Activated T-helper 2 cell treated with anti-CD3 and anti-CD28 coated beads, Interferon-gamma antibody, Interleukin-2, Interleukin-4, amounts not matched to agents 10 μg/mL and 5 μg/mL and 100 μg/mL, durations not matched to agents 14 hours and 24 hours and 36 hours (primary cell): ENCODE data around the gene TSPAN31. TPM values are rescaled to one million over a fixed set of nuclear protein-coding genes. Genes with fewer than 3 reads are reported as not detected.
"Not testable (repeated sequence)": the region's sequence is repeated elsewhere in the genome, so short reads cannot be mapped to it uniquely, and the experiment has no call there.

Source experiments
- DNase-seq: peaks from one replicate; pipeline ENCODE4 v3.0.0; 2021; ENCODE audit warnings: low spot score
- H3K27ac Mint-ChIP-seq: one replicate; pipeline ENCODE4 v1.8.0; 2021; ENCODE audit warnings: mixed read lengths
- H3K27me3 Mint-ChIP-seq: one replicate; pipeline ENCODE4 v1.8.0; 2021; ENCODE audit warnings: low read depth, mixed read lengths
- H3K36me3 Mint-ChIP-seq: one replicate; pipeline ENCODE4 v1.8.0; 2021; ENCODE audit warnings: low read depth, mixed read lengths
- H3K4me1 Mint-ChIP-seq: one replicate; pipeline ENCODE4 v1.8.0; 2021; ENCODE audit warnings: low read depth, mixed read lengths
- H3K4me3 Mint-ChIP-seq: one replicate; pipeline ENCODE4 v1.8.0; 2021; ENCODE audit warnings: low read depth, mild to moderate bottlenecking, moderate library complexity, mixed read lengths
- H3K9me3 Mint-ChIP-seq: one replicate; pipeline ENCODE4 v1.8.0; 2021; ENCODE audit warnings: mixed read lengths
- intact Hi-C: fragments of 100-400 bp; cut with micrococcal nuclease; formaldehyde crosslinking; loops from one replicate; pipeline ENCODE4 v1.15.1; 2023
- total RNA-seq: library from RNA; stranded (reverse); gene quantifications from 2 replicates; pipeline ENCODE4 v1.2.3, GENCODE V29; 2022

The TSPAN31 gene
- total RNA-seq, 1 donor from 2014 or later, result 27.0 TPM

DNA sequence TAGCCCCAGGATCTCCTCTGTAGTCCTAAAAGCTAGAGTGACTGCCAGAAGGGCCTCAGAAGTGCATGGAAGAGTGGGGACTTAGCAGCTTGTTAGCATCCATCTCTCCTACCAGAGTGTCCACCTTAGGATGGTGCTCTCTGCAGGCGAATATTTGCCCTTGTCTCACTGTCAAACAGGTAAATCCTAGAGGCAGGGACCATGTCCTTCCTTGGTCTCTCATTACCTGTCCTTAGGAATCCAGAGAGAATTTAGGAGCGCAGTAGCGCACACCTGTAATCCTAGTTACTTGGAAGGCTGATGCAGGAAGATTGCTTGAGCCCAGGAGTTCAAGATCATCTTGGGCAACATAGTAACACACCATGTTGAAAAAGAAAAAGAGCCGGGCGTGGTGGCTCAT, 27.7 kb upstream of the TSPAN31 start:
- Mint-ChIP-seq H3K9me3 (no peaks in the 10 kb centered on the region), H3K27ac (no peak overlapping the region), H3K4me1 (no peaks in the 10 kb centered on the region), H3K36me3 (peaks cover 61% of the 10 kb centered on the region), H3K27me3 (no peaks in the 10 kb centered on the region), H3K4me3 (no peak overlapping the region)
- no peak for DNase-seq
- intact Hi-C loops, result no loop called here

DNA sequence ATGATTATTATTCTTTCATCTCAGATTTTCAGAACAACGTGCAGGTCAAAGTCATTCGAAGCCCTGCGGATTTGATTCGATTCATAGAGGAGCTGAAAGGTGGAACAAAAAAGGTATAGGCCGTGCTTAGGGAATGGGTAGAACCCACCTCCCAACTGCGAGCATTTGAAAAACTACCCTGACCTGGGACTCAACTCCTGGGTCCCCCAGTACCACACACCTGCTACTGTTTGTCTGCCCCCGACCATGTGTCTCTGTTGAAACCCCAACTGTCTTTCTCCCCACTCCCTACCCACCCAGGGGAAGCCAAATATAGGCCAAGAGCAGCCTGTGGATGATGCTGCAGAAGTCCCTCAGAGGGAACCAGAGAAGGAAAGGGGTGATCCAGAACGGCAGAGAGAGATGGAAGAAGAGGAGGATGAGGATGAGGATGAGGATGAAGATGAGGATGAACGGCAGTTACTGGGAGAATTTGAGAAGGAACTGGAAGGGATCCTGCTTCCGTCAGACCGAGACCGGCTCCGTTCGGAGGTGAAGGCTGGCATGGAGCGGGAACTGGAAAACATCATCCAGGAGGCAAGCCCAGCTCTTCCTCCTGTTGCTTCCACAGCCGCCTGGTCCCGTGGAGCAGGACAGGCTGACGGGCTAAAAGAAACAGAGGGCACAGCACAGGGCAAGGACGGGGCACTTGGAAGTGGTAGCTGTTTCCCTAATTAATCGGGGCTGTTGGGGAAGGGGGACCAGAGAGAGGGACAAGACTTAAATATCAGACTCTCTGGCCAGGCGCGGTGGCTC, 26.8 kb upstream of the TSPAN31 start:
- peaks cover 54% of the 10 kb centered on the region for H3K36me3 Mint-ChIP-seq
- H3K4me3 Mint-ChIP-seq, result no peak overlapping the region
- no peak for DNase-seq
- no peaks in the 10 kb centered on the region for H3K27me3 Mint-ChIP-seq
- H3K27ac Mint-ChIP-seq, result no peak overlapping the region
- intact Hi-C loops, result no loop called here
- H3K4me1 Mint-ChIP-seq, result no peaks in the 10 kb centered on the region
- H3K9me3 Mint-ChIP-seq, result no peaks in the 10 kb centered on the region

GRCh38 chr12:57718641-57719528, 26.0 kb upstream of the TSPAN31 start:
- Mint-ChIP-seq H3K27me3 (no peaks in the 10 kb centered on the region), H3K4me3 (no peak overlapping the region), H3K4me1 (no peaks in the 10 kb centered on the region), H3K9me3 (no peaks in the 10 kb centered on the region), H3K36me3 (peaks cover 50% of the 10 kb centered on the region), H3K27ac (no peak overlapping the region)
- intact Hi-C loops, result no loop called here
- no peak for DNase-seq

GRCh38 chr12:57719777-57720605, 24.8 kb upstream of the TSPAN31 start:
- Mint-ChIP-seq H3K4me3 (no peak overlapping the region), H3K36me3 (peaks cover 53% of the 10 kb centered on the region), H3K4me1 (no peaks in the 10 kb centered on the region), H3K9me3 (no peaks in the 10 kb centered on the region), H3K27ac (no peak overlapping the region), H3K27me3 (no peaks in the 10 kb centered on the region)
- intact Hi-C loops, result no loop called here
- no peak for DNase-seq

- Mint-ChIP-seq H3K36me3 (peaks cover 52% of the 10 kb centered on the region), H3K27ac (no peak overlapping the region), H3K9me3 (no peaks in the 10 kb centered on the region), H3K4me1 (no peaks in the 10 kb centered on the region), H3K4me3 (no peak overlapping the region), H3K27me3 (no peaks in the 10 kb centered on the region)
- intact Hi-C loops, result no loop called here
- DNase-seq, result no peak
Observed at GRCh38 chr12:57720606-57721595, 23.9 kb upstream of the TSPAN31 start.

DNA sequence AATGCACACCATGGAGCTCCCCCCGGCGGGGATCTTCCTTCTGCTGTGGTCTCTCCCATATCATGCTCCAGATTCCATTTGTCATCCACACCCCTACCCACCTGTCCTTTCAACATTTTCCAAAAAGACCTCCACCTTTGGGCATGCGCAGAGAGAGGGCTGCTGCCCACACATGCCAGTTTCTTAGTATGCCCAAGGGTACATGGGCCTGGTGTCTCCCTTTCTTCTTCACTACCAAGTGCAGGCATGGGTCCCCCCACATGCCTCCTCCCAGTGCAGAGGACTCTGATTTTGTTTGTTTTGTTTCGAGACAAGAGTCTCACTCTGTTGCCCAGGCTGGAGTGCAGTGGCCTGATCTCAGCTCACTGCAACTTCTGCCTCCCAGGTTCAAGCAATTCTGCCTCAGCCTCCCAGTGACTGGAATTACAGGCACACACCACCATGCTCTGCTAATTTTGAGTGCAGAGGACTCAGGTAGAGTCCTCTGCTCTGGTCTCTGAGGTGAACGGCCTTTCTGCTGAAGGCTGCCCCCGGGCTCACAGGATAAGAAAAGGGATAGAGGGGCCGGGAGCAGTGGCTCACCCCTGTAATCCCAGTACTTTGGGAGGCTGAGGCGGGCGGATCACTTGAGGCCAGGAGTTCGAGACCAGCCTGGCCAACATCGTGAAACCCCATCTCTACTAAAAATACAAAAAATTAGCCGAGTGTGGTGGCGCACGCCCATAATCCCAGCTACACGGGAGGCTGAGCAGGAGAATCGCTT, 22.8 kb upstream of the TSPAN31 start:
- H3K36me3 Mint-ChIP-seq, result peaks cover 45% of the 10 kb centered on the region
- DNase-seq, H3K4me1 Mint-ChIP-seq, intact Hi-C loops, H3K4me3 Mint-ChIP-seq, H3K9me3 Mint-ChIP-seq, H3K27ac Mint-ChIP-seq, H3K27me3 Mint-ChIP-seq: not testable (repeated sequence)

DNA sequence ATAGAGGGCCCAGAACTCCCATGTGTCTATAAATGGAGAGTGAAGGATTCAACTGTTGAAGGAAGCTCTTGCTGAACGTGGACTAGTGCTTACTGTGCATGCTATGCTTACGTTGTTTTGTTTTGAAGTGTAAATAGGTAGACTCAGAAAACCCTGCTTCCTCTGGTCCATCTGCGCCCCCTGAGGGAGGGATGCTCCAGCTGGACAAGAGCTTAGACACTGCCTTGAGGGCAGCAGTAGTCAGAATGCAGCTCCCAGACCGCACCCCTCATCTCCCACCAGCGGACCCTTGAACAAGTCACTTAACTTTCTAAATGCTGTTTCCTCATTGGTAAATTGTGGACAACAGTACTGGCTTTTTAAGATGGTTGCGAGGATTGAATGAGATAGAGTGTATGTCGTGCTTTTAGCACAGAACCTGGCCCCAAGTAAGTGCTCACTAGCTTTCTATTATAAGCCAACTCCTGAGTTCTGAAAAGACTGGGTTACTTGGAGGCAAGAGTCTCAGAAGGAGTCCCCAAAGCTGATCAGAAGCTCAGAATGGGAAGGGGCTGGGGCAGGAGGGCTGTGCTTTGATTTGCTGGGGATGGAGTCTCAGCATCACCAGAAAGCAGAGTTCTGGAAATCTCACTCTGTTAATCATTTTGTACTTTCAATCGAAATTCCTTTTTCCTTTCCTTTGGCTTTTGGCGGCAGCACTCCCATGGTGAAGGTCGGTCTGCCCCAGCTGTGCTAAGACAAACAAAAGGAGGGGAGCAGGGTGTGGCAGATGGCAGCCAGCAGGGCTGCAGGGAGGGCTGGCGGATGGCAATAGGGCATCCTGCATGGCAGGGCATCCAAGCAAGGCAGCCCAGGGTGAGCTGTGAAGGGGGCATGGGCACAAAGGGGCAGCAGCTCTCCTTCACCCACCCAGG, 21.9 kb upstream of the TSPAN31 start:
- no peak for DNase-seq
- Mint-ChIP-seq H3K27me3 (no peaks in the 10 kb centered on the region), H3K9me3 (no peaks in the 10 kb centered on the region), H3K4me3 (no peak overlapping the region), H3K27ac (no peak overlapping the region), H3K36me3 (peaks cover 44% of the 10 kb centered on the region), H3K4me1 (no peaks in the 10 kb centered on the region)
- intact Hi-C loops, result no loop called here

DNA sequence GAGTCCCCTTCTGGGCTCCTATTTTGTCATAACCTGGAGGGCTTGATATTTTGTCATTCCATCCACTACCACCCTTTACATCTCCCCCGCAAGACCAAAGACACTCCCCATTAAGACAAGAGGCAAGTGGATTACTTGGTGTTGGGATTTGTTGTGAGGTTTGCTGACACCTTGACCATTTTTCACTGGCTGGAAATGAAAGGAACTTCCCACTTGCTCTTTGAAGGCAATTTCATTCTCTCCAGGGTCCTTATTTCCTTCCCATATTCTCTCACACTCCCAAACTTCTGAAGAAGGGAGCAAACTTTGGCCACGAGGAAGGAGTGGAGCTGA, 21.2 kb upstream of the TSPAN31 start:
- H3K4me3 Mint-ChIP-seq, result no peak overlapping the region
- no peak for DNase-seq
- no peaks in the 10 kb centered on the region for H3K27me3 Mint-ChIP-seq
- intact Hi-C loops, result no loop called here
- H3K27ac Mint-ChIP-seq, result no peak overlapping the region
- H3K9me3 Mint-ChIP-seq, result no peaks in the 10 kb centered on the region
- peaks cover 45% of the 10 kb centered on the region for H3K36me3 Mint-ChIP-seq
- no peaks in the 10 kb centered on the region for H3K4me1 Mint-ChIP-seq

DNA sequence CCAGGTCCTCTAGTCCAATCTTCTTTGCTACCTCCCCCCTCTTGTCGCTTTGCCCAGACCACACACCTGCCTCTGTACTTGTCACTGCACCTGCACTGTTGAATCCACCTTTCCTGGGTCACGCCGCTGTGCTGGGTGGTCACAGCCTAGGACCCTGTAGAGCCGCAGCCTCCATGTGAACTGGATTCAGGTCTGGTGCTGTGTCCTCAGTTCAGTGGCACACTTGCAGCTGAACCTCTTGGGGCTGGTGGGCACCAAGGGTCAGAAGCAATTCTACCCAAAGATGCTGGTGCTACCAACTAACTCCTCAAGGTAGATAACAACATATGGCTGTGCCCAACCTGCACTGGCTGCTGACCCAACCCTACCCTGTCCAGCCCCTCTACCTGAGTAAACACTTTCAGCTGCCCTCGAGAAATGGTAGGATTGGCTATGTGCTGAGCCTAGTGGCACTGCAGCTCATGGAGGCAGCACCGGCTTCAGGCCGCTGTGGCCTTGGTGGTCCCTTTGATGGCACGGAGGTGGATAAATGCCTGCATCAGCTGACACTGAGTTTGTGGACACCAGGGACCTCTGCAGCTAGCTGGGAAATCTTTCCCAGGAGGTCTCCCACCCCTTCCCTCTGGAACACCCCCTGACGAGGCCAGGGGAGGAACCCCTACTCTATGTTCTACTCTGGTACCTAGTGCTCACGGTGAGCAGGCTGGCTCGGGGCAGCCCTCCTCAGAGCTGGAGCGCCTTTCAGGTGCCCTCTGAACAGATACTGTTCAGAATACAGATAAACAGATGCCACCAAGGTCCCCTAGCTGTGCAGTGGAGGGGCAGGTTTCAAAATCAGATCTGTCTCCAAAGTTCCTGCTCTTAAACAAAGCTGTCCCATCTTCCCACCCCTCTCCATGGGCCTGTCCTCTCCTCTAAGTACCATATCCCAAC, 20.6 kb upstream of the TSPAN31 start:
- no peak overlapping the region for H3K27ac Mint-ChIP-seq
- no peaks in the 10 kb centered on the region for H3K27me3 Mint-ChIP-seq
- no peak overlapping the region for H3K4me3 Mint-ChIP-seq
- peaks cover 44% of the 10 kb centered on the region for H3K36me3 Mint-ChIP-seq
- intact Hi-C loops, result no loop called here
- no peaks in the 10 kb centered on the region for H3K9me3 Mint-ChIP-seq
- H3K4me1 Mint-ChIP-seq, result no peaks in the 10 kb centered on the region
- no peak for DNase-seq
